IMR-90 (cell line): ENCODE measurements around the gene SEMA4A. TPM values are rescaled to one million over a fixed set of nuclear protein-coding genes. Genes with fewer than 3 reads are reported as not detected.

Source experiments
- ATAC-seq: fragments of 200-7000 bp; cut with Tn5 transposase; 2 replicates; pipeline ENCODE4 v1.9.1; 2020; ENCODE audit warnings: low read depth, mild to moderate bottlenecking, moderate library complexity
- BruUV-seq: library from RNA; stranded (reverse); fragments of 400-500 nt; replicated peaks from 2 replicates; lab custom pipeline; 2021; lab: Mats Ljungman, UMichigan
- CTCF ChIA-PET: fragments of 300-600 bp; formaldehyde crosslinking; extraction: SDS; loops from one replicate; lab custom pipeline; 2021; ENCODE audit warnings: antibody characterized with exemption; lab: Yijun Ruan, JAX
- POLR2A ChIA-PET: fragments of 300-600 bp; sonication (Branson Sonifier 250); formaldehyde crosslinking; loops from one replicate; lab custom pipeline; 2022; ENCODE audit warnings: antibody characterized with exemption; ENCODE audit not compliant: unreplicated experiment; lab: Charles Lee
- DNase-seq: peaks from one replicate; pipeline ENCODE4 v3.0.0; 2013
- H2AFZ ChIP-seq: replicated peaks from 2 replicates; pipeline ENCODE3; 2013; ENCODE audit warnings: low read length, mild to moderate bottlenecking; ENCODE audit not compliant: poor library complexity
- H2AK5ac ChIP-seq: 2 replicates; pipeline ENCODE4 v1.6.1; 2013; ENCODE audit warnings: low read depth, low read length, inconsistent platforms
- H2AK9ac ChIP-seq: replicated peaks from 2 replicates; pipeline ENCODE3; 2013; ENCODE audit warnings: mild to moderate bottlenecking, low read depth, low read length, moderate library complexity; ENCODE audit not compliant: poor library complexity
- H2BK120ac ChIP-seq: 2 replicates; pipeline ENCODE4 v1.6.1; 2013; ENCODE audit warnings: low read depth, low read length, inconsistent platforms
- H2BK15ac ChIP-seq: 3 replicates; pipeline ENCODE4 v1.6.1; 2013; ENCODE audit warnings: low read depth, low read length, inconsistent platforms
- H2BK20ac ChIP-seq: 2 replicates; pipeline ENCODE4 v1.6.1; 2013; ENCODE audit warnings: low read depth, mild to moderate bottlenecking, inconsistent platforms, low read length, moderate library complexity
- H2BK5ac ChIP-seq: 2 replicates; pipeline ENCODE4 v1.6.1; 2013; ENCODE audit warnings: mild to moderate bottlenecking, low read depth, low read length, inconsistent platforms; ENCODE audit not compliant: poor library complexity, severe bottlenecking
- H3K14ac ChIP-seq: replicated peaks from 2 replicates; pipeline ENCODE4 v1.6.1; 2013; ENCODE audit warnings: low read depth, low read length, inconsistent platforms
- H3K18ac ChIP-seq: 2 replicates; pipeline ENCODE4 v1.6.1; 2013; ENCODE audit warnings: low read depth, low read length, control low read depth
- H3K23ac ChIP-seq: 2 replicates; pipeline ENCODE4 v1.6.1; 2013; ENCODE audit warnings: low read depth, low read length, inconsistent platforms
- H3K27ac ChIP-seq: 2 replicates; pipeline ENCODE4 v1.5.1; 2013; ENCODE audit warnings: mild to moderate bottlenecking, control low read depth, low read length; ENCODE audit not compliant: insufficient read depth
- H3K27me3 ChIP-seq: 2 replicates; pipeline ENCODE4 v1.6.1; 2013; ENCODE audit warnings: low read length; ENCODE audit not compliant: control insufficient read depth, insufficient read depth
- H3K36me3 ChIP-seq: 2 replicates; pipeline ENCODE4 v1.6.1; 2013; ENCODE audit warnings: low read length, mixed read lengths; ENCODE audit not compliant: control insufficient read depth, insufficient read depth
- H3K4ac ChIP-seq: 2 replicates; pipeline ENCODE4 v1.6.1; 2013; ENCODE audit warnings: low read depth, low read length, inconsistent platforms
- H3K4me1 ChIP-seq: 2 replicates; pipeline ENCODE4 v1.6.1; 2013; ENCODE audit warnings: low read length, mixed read lengths; ENCODE audit not compliant: control insufficient read depth, insufficient read depth
- H3K4me2 ChIP-seq: 2 replicates; pipeline ENCODE4 v1.6.1; 2013; ENCODE audit warnings: low read depth, mild to moderate bottlenecking, control low read depth, low read length, moderate library complexity
- H3K4me3 ChIP-seq: 2 replicates; pipeline ENCODE4 v1.5.1; 2013; ENCODE audit warnings: low read depth, mild to moderate bottlenecking, control low read depth, low read length, moderate library complexity; ENCODE audit not compliant: insufficient read depth
- H3K56ac ChIP-seq: 2 replicates; pipeline ENCODE4 v1.6.1; 2013; ENCODE audit warnings: low read length, inconsistent platforms; ENCODE audit not compliant: insufficient read depth; ENCODE audit errors: extremely low read depth
- H3K79me1 ChIP-seq, 2 experiments: 2 replicates each; pipeline ENCODE4 v1.6.1; 2013; ENCODE audit warnings: low read length in 2 of 2, inconsistent platforms in 1 of 2, low read depth in 1 of 2
- H3K9ac ChIP-seq: 2 replicates; pipeline ENCODE4 v1.6.1; 2013; ENCODE audit warnings: low read depth, low read length, control low read depth
- H3K9me1 ChIP-seq: 2 replicates; pipeline ENCODE4 v1.6.1; 2013; ENCODE audit warnings: low read length, inconsistent platforms; ENCODE audit not compliant: insufficient read depth
- H3K9me3 ChIP-seq: 2 replicates; pipeline ENCODE4 v1.6.1; 2013; ENCODE audit warnings: low read length; ENCODE audit not compliant: control insufficient read depth, insufficient read depth
- H4K20me1 ChIP-seq: 2 replicates; pipeline ENCODE4 v1.6.1; 2013; ENCODE audit warnings: low read length, inconsistent platforms; ENCODE audit not compliant: insufficient read depth
- H4K5ac ChIP-seq: 2 replicates; pipeline ENCODE4 v1.6.1; 2013; ENCODE audit warnings: mild to moderate bottlenecking, low read depth, low read length, control low read depth
- H4K8ac ChIP-seq, 2 experiments: 2 replicates each; pipeline ENCODE4 v1.6.1; 2013; ENCODE audit warnings: low read depth in 2 of 2, low read length in 2 of 2, control low read depth in 1 of 2, inconsistent platforms in 1 of 2
- H4K91ac ChIP-seq: 2 replicates; pipeline ENCODE4 v1.6.1; 2013; ENCODE audit warnings: low read depth, low read length, inconsistent platforms; ENCODE audit not compliant: insufficient read depth
- ELK1 ChIP-seq: fragments of 150-350 bp; IDR thresholded peaks from 2 replicates; pipeline ENCODE4 v1.6.1; 2016; ENCODE audit warnings: low read depth, mild to moderate bottlenecking, low read length, moderate library complexity, borderline replicate concordance
- MAFK ChIP-seq: IDR thresholded peaks from 2 replicates; pipeline ENCODE4 v1.6.1; 2012; ENCODE audit warnings: low read depth, low read length, improper control_type of control experiment
- MAZ ChIP-seq: IDR thresholded peaks from 2 replicates; pipeline ENCODE4 v1.6.1; 2012; ENCODE audit warnings: low read depth, mild to moderate bottlenecking, low read length, improper control_type of control experiment, moderate library complexity, borderline replicate concordance
- POLR2A ChIP-seq: IDR thresholded peaks from 2 replicates; pipeline ENCODE4 v1.6.1; 2012; ENCODE audit warnings: mild to moderate bottlenecking, low read depth, low read length
- RAD21 ChIP-seq: IDR thresholded peaks from 2 replicates; pipeline ENCODE4 v1.6.1; 2012; ENCODE audit warnings: low read length, improper control_type of control experiment
- RCOR1 ChIP-seq: IDR thresholded peaks from 2 replicates; pipeline ENCODE4 v1.6.1; 2012; ENCODE audit warnings: mild to moderate bottlenecking, low read length, improper control_type of control experiment; ENCODE audit not compliant: insufficient replicate concordance
- SMC3 ChIP-seq: fragments of 150-350 bp; IDR thresholded peaks from 2 replicates; pipeline ENCODE4 v1.6.1; 2016; ENCODE audit warnings: low read depth, mild to moderate bottlenecking, antibody characterized with exemption, low read length, moderate library complexity
- WGBS, 2 experiments: methylation state at CpG; one replicate each; pipeline versions ENCODE4 v1.1.5 to v1.1.7; 2013; ENCODE audit warnings: missing lambda C conversion rate in 2 of 2; ENCODE audit not compliant: insufficient read length in 1 of 2; ENCODE audit errors: extremely low coverage in 2 of 2; 5-methylcytosine and 5-hydroxymethylcytosine counted together
- dilution Hi-C: fragments of 300-500 bp; cut with HindIII; formaldehyde crosslinking; loops from one replicate; pipeline ENCODE4 v1.14.3; 2018; ENCODE audit warnings: low sequenced_read_pairs; ENCODE audit not compliant: unreplicated experiment
- in situ Hi-C: fragments of 300-500 bp; cut with MboI; formaldehyde crosslinking; loops from 3 replicates; pipeline ENCODE4 v1.14.3; 2019; ENCODE audit warnings: low sequenced_read_pairs, inconsistent platforms, mixed read lengths
- intact Hi-C: fragments of 100-400 bp; cut with micrococcal nuclease; formaldehyde crosslinking; loops from 2 replicates; pipeline ENCODE4 v1.10.0; 2022
- polyA plus RNA-seq, 3 experiments: library from polyadenylated mRNA; depleted of rRNA; stranded (reverse); fragments of >200 nt; gene quantifications; 2 replicates each; pipeline ENCODE4 v1.2.3, GENCODE V29; 2012; ENCODE audit warnings: low replicate concordance in 1 of 3
- total RNA-seq: library from RNA; depleted of rRNA; stranded (reverse); fragments of >200 nt; gene quantifications from 2 replicates; pipeline ENCODE4 v1.2.3, GENCODE V29; 2012
- TF ChIP-seq, protein P1 (sequence below): fragments of 150-350 bp; IDR thresholded peaks from 2 replicates; pipeline ENCODE4 v1.6.1; 2017; ENCODE audit warnings: mild to moderate bottlenecking, antibody characterized with exemption, low read length, low read depth

SEMA4A gene
- total and polyA plus RNA-seq, 2 of the 4 experiments (the other 2 are of a cell fraction), result 0.18 to 0.86 TPM

DNA sequence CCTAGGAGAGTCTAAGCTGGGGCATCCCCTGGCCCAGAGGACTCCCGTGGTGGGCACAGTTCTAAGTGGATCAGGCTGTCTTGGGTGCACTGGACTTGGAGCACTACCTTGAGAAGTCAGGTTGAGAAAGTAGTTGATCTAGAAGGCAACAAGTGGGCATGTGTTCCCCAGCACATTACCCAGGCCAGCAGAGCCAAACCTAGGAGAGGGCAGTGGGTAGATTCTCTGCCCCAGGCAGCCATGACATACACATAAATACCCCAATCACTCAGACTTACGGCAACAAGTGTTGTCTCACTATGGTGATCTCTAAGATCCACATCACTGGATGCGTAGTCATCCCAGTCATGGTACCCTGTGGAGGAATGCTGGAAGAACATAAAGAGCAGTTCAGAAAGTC, 57.9 kb downstream of the SEMA4A start:
- CTCF ChIA-PET, result no interaction called here
- in situ Hi-C loops (loop anchor here (5.0 kb wide), 1 partner anchor 49 kb away; no protein-coding TSS in a partner anchor), intact Hi-C loops (no loop called here), dilution Hi-C loops (no loop called here)
- Histone ChIP-seq H4K91ac (no peak overlapping the region), H2AK9ac (no peak overlapping the region), H2BK120ac (no peak overlapping the region), H3K23ac (no peak overlapping the region), H3K14ac (no peak overlapping the region), H3K4ac (no peak overlapping the region), H3K4me1 (0 out of 2 replicates have a peak, but pooled peaks cover 2% of the 10 kb centered on the region), H3K27ac (no peak overlapping the region), H4K20me1 (no peaks in the 10 kb centered on the region), H3K18ac (no peak overlapping the region), H2BK5ac (no peak overlapping the region), H2AK5ac (no peak overlapping the region), H3K9me1 (0 out of 2 replicates have a peak, but pooled peaks cover 5% of the 10 kb centered on the region), H2BK15ac (no peak overlapping the region), H3K9me3 (no peaks in the 10 kb centered on the region), H3K79me1 (peaks cover 7 to 43% of the 10 kb centered on the region in 2 experiments), H3K4me2 (no peak overlapping the region), H2AFZ (no peak overlapping the region), H2BK20ac (no peak overlapping the region), H3K9ac (no peak overlapping the region), H3K27me3 (no peaks in the 10 kb centered on the region), H3K4me3 (no peak overlapping the region), H4K5ac (no peak overlapping the region), H4K8ac (no peak overlapping the region), H3K36me3 (peaks cover 21% of the 10 kb centered on the region), H3K56ac (no peak overlapping the region)
- WGBS, 2 experiments, result no CpG with 5 or more reads among the region's 3 CpGs
- no peak for ATAC-seq
- TF ChIP-seq, protein P1, sequence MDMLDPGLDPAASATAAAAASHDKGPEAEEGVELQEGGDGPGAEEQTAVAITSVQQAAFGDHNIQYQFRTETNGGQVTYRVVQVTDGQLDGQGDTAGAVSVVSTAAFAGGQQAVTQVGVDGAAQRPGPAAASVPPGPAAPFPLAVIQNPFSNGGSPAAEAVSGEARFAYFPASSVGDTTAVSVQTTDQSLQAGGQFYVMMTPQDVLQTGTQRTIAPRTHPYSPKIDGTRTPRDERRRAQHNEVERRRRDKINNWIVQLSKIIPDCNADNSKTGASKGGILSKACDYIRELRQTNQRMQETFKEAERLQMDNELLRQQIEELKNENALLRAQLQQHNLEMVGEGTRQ, result no peak
- no peak for TF ChIP-seq ELK1
- TF ChIP-seq RAD21, result no peak
- no peak for TF ChIP-seq RCOR1
- TF ChIP-seq SMC3, result no peak
- TF ChIP-seq MAFK, result no peak
- no peak for TF ChIP-seq POLR2A
- TF ChIP-seq MAZ, result no peak
- no TSS peak for BruUV-seq
- POLR2A ChIA-PET, result no interaction called here
- no peak for DNase-seq
